Measurements from ENCODE around the gene ANXA11. TPM values are rescaled to one million over a fixed set of nuclear protein-coding genes. Genes with fewer than 3 reads are reported as not detected.

ANXA11 gene
- total and polyA plus RNA-seq, 9 of the 15 experiments (the other 6 are each of a cell fraction or from before 2014, with no cell fraction given): 43.6 to 212 (median 109) TPM

DNA sequence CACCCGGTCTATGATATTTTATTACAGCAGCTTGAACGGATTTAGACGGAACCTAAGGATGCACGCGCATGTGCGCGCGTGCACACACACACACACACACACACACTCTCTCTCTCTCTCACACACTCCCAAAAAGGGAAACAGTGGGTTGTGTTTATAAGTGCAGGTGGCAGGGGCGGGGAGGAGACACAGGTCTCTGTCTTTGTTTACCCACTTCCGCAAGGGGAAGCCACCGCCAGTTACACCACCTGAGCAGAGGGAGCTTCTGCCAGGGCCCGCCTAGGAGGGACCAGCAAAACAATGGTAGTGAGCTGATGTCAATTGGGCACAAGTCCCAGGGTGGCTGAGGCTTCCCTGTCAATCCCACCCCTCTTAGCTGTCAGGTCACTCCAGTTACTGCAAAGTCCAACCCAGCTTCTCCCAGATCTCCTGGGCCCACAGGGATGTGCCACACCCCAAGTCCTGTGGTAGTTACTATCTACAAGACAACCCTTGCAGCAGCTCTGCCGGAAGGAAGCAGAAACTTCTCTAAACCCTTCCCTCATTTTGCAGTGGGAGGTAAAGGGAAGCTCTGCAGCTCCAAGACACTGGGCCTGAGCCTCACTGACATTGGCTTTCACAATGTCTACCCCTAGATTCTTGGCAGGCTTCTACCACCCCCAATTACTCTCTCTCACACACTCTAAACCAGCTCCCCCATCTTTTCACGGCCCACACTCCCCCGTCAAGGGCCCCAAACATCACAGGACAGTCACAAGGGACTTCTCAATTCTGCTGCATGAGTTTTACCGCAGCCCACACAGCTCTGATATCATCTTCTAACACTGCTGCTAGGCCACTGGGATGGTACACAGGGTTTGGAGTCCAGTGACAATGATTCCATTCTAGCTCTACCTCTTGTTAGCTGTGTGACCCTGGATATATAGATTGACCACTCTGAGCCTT lies 17.6 kb downstream of the ANXA11 start (continued):
- TF ChIP-seq, protein P1, sequence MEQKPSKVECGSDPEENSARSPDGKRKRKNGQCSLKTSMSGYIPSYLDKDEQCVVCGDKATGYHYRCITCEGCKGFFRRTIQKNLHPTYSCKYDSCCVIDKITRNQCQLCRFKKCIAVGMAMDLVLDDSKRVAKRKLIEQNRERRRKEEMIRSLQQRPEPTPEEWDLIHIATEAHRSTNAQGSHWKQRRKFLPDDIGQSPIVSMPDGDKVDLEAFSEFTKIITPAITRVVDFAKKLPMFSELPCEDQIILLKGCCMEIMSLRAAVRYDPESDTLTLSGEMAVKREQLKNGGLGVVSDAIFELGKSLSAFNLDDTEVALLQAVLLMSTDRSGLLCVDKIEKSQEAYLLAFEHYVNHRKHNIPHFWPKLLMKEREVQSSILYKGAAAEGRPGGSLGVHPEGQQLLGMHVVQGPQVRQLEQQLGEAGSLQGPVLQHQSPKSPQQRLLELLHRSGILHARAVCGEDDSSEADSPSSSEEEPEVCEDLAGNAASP (IDR thresholded peaks at IDR 0.05): no peak
- TF ChIP-seq PTRF (tag; IDR thresholded peaks at IDR 0.05) (no peak), TRIM28 (IDR thresholded peaks at IDR 0.05) (no peak), ZNF232 (CRISPR knock-in tag; IDR thresholded peaks at IDR 0.05) (no peak), SMAD3 (CRISPR knock-in tag; conservative IDR thresholded peaks at IDR 0.05) (peak; percentile 80), CCAR2 (IDR thresholded peaks at IDR 0.05; ENCODE audit: low read depth, low read length) (no peak), ZEB2 (IDR thresholded peaks at IDR 0.05) (peak; percentile 47; the same call in 1 of the 2 replicates), BCL6 (CRISPR knock-in tag; IDR thresholded peaks at IDR 0.05) (no peak), POLR2AphosphoS5 (IDR thresholded peaks at IDR 0.05; ENCODE audit: control insufficient read depth, insufficient read depth, low read depth, low read length) (0 out of 2 replicates have a peak, but pooled peaks have one; percentile 16), TEAD2 (tag; IDR thresholded peaks at IDR 0.05) (no peak), SNRNP70 (optimal IDR thresholded peaks at IDR 0.05; ENCODE audit: low read depth, low read length) (no peak), ERF (CRISPR knock-in tag; IDR thresholded peaks at IDR 0.05) (no peak), SOX6 (IDR thresholded peaks at IDR 0.05) (peak; percentile 70), ARNT (IDR thresholded peaks at IDR 0.05) (peak in 1 of 2 experiments; percentile 42; a peak in 1 of 4 replicates), LARP7 (IDR thresholded peaks at IDR 0.05) (no peak), HCFC1 (IDR thresholded peaks at IDR 0.05; ENCODE audit: low read depth, low read length) (no peak), HNRNPK (IDR thresholded peaks at IDR 0.05; ENCODE audit: low read depth, low read length, poor library complexity, severe bottlenecking) (no peak), STAG1 (CRISPR knock-in tag; IDR thresholded peaks at IDR 0.05; ENCODE audit: borderline replicate concordance) (no peak), TAF1 (IDR thresholded peaks at IDR 0.05; ENCODE audit: control insufficient read depth, extremely low read depth, insufficient read depth, low read length, severe bottlenecking) (no peak), TAF15 (IDR thresholded peaks at IDR 0.05; ENCODE audit: low read depth, low read length) (no peak)
- TF ChIP-seq, protein P2, sequence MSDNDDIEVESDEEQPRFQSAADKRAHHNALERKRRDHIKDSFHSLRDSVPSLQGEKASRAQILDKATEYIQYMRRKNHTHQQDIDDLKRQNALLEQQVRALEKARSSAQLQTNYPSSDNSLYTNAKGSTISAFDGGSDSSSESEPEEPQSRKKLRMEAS (CRISPR knock-in tag; IDR thresholded peaks at IDR 0.05): peak; percentile 39; the same call in 1 of the 2 replicates
- TF ChIP-seq, protein P3, sequence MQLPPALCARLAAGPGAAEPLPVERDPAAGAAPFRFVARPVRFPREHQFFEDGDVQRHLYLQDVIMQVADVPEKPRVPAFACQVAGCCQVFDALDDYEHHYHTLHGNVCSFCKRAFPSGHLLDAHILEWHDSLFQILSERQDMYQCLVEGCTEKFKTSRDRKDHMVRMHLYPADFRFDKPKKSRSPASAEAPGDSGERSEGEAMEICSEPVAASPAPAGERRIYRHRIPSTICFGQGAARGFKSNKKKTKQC (CRISPR knock-in tag; IDR thresholded peaks at IDR 0.05): no peak
- TF ChIP-seq, protein P4, sequence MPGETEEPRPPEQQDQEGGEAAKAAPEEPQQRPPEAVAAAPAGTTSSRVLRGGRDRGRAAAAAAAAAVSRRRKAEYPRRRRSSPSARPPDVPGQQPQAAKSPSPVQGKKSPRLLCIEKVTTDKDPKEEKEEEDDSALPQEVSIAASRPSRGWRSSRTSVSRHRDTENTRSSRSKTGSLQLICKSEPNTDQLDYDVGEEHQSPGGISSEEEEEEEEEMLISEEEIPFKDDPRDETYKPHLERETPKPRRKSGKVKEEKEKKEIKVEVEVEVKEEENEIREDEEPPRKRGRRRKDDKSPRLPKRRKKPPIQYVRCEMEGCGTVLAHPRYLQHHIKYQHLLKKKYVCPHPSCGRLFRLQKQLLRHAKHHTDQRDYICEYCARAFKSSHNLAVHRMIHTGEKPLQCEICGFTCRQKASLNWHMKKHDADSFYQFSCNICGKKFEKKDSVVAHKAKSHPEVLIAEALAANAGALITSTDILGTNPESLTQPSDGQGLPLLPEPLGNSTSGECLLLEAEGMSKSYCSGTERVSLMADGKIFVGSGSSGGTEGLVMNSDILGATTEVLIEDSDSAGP (CRISPR knock-in tag; IDR thresholded peaks at IDR 0.05): no peak

Measured in K562 (cell line).